GM23338 (cell line): ENCODE data around the gene MCEE. TPM values are rescaled to one million over a fixed set of nuclear protein-coding genes. Genes with fewer than 3 reads are reported as not detected.

Source experiments
- ATAC-seq: fragments of 200-7000 bp; cut with Tn5 transposase; 3 replicates; pipeline ENCODE4 v1.9.1; 2020
- DNase-seq: peaks from one replicate; pipeline ENCODE4 v3.0.0-alpha.2; 2015; ENCODE audit warnings: low spot score
- H2AFZ ChIP-seq: fragments of 200-600 bp; sonication (generic); 2 replicates; pipeline ENCODE4 v1.8.0; 2016; ENCODE audit warnings: antibody characterized with exemption, mild to moderate bottlenecking, moderate library complexity
- H3F3A ChIP-seq: fragments of 200-600 bp; sonication (generic); replicated peaks from 2 replicates; pipeline ENCODE4 v1.8.0; 2017; ENCODE audit warnings: antibody characterized with exemption, mixed run types, low read depth
- H3K27ac ChIP-seq: fragments of 200-600 bp; sonication (generic); 2 replicates; pipeline ENCODE4 v1.6.1; 2016; ENCODE audit warnings: low read depth
- H3K27me3 ChIP-seq: fragments of 200-600 bp; sonication (generic); 2 replicates; pipeline ENCODE4 v1.8.0; 2016; ENCODE audit warnings: mild to moderate bottlenecking, mixed run types, moderate library complexity; ENCODE audit not compliant: insufficient read depth
- H3K36me3 ChIP-seq: fragments of 200-600 bp; sonication (generic); 2 replicates; pipeline ENCODE4 v1.8.0; 2016; ENCODE audit warnings: mild to moderate bottlenecking; ENCODE audit not compliant: insufficient read depth
- H3K4me1 ChIP-seq: fragments of 200-600 bp; sonication (generic); 2 replicates; pipeline ENCODE4 v1.8.0; 2016; ENCODE audit warnings: mild to moderate bottlenecking, moderate library complexity; ENCODE audit not compliant: insufficient read depth
- H3K4me2 ChIP-seq: fragments of 200-600 bp; sonication (generic); 2 replicates; pipeline ENCODE4 v1.7.1; 2017; ENCODE audit warnings: mixed run types
- H3K4me3 ChIP-seq: fragments of 200-600 bp; sonication (generic); 2 replicates; pipeline ENCODE4 v1.6.1; 2016; ENCODE audit warnings: mixed run types
- H3K79me2 ChIP-seq: fragments of 200-600 bp; sonication (generic); replicated peaks from 2 replicates; pipeline ENCODE4 v1.8.0; 2017; ENCODE audit warnings: mild to moderate bottlenecking; ENCODE audit not compliant: insufficient read depth
- H3K9me2 ChIP-seq: fragments of 200-600 bp; sonication (generic); 2 replicates; pipeline ENCODE4 v1.8.0; 2017; ENCODE audit not compliant: insufficient read depth
- H4K20me1 ChIP-seq: fragments of 200-600 bp; sonication (generic); replicated peaks from 2 replicates; pipeline ENCODE4 v1.8.0; 2017; ENCODE audit warnings: mild to moderate bottlenecking; ENCODE audit not compliant: insufficient read depth
- H3K27ac Mint-ChIP-seq: 2 replicates; pipeline ENCODE4 v1.8.0; 2020; ENCODE audit warnings: inconsistent platforms, mild to moderate bottlenecking, moderate library complexity, mixed read lengths
- H3K27me3 Mint-ChIP-seq: 3 replicates; pipeline ENCODE4 v1.8.0; 2022; ENCODE audit warnings: low read depth, mild to moderate bottlenecking, moderate library complexity, mixed read lengths, inconsistent platforms; ENCODE audit not compliant: insufficient read depth, poor library complexity
- H3K36me3 Mint-ChIP-seq: 3 replicates; pipeline ENCODE4 v1.8.0; 2021; ENCODE audit warnings: low read depth, mild to moderate bottlenecking, inconsistent platforms, moderate library complexity, mixed read lengths
- H3K4me1 Mint-ChIP-seq: 3 replicates; pipeline ENCODE4 v1.8.0; 2020; ENCODE audit warnings: mild to moderate bottlenecking, inconsistent platforms, mixed read lengths
- H3K4me3 Mint-ChIP-seq: 3 replicates; pipeline ENCODE4 v1.8.0; 2021; ENCODE audit warnings: moderate library complexity, mild to moderate bottlenecking, inconsistent platforms, mixed read lengths
- H3K9me3 Mint-ChIP-seq: 3 replicates; pipeline ENCODE4 v1.8.0; 2020; ENCODE audit warnings: moderate library complexity, mild to moderate bottlenecking, inconsistent platforms, mixed read lengths
- CREB1 ChIP-seq: fragments of 250-450 bp; sonication (Bioruptor Pico); IDR thresholded peaks from 2 replicates; pipeline ENCODE4 v1.5.0; 2020; ENCODE audit warnings: low read depth, mild to moderate bottlenecking, moderate library complexity
- EZH2 ChIP-seq: fragments of 200-600 bp; sonication (generic); IDR thresholded peaks from one replicate; pipeline ENCODE4 v1.8.0; 2017; ENCODE audit warnings: antibody characterized with exemption, mild to moderate bottlenecking, low read depth; ENCODE audit not compliant: unreplicated experiment
- EZH2phosphoT487 ChIP-seq: fragments of 200-600 bp; sonication (generic); IDR thresholded peaks from one replicate; pipeline ENCODE4 v1.8.1; 2018; ENCODE audit warnings: antibody characterized with exemption; ENCODE audit not compliant: unreplicated experiment
- JUNB ChIP-seq: IDR thresholded peaks from one replicate; pipeline ENCODE4 v1.6.1; 2016; ENCODE audit warnings: antibody characterized with exemption; ENCODE audit not compliant: unreplicated experiment
- NANOG ChIP-seq: IDR thresholded peaks from 2 replicates; pipeline ENCODE4 v1.6.1; 2016; ENCODE audit warnings: antibody characterized with exemption, borderline replicate concordance
- POLR2AphosphoS5 ChIP-seq: IDR thresholded peaks from 2 replicates; pipeline ENCODE4 v1.6.1; 2016; ENCODE audit warnings: antibody characterized with exemption, low read depth
- STAT1 ChIP-seq: IDR thresholded peaks from one replicate; pipeline ENCODE4 v1.6.1; 2016; ENCODE audit warnings: antibody characterized with exemption; ENCODE audit not compliant: unreplicated experiment
- ZNF114 ChIP-seq: fragments of 250-450 bp; sonication (Bioruptor Pico); IDR thresholded peaks from 2 replicates; pipeline ENCODE4 v1.5.0; 2020; ENCODE audit warnings: mild to moderate bottlenecking, moderate library complexity
- ZNF331 ChIP-seq: fragments of 250-450 bp; sonication (Bioruptor Pico); IDR thresholded peaks from 2 replicates; pipeline ENCODE4 v1.5.0; 2020; ENCODE audit warnings: low read depth, mild to moderate bottlenecking, moderate library complexity
- polyA plus RNA-seq: library from polyadenylated mRNA; unstranded; fragments of >200 nt; fragmentation: Nextera tagmentation; extraction: Ambion mirVana; gene quantifications from 2 replicates; pipeline ENCODE4 v1.2.1, GENCODE V29; 2016
- total RNA-seq: library from RNA; depleted of rRNA; stranded (reverse); fragments of >200 nt; shearing (Covaris generic); gene quantifications from 2 replicates; pipeline ENCODE4 v1.2.3, GENCODE V29; 2014
- TF ChIP-seq, protein P1 (sequence below), 2 experiments: fragments of 200-600 bp in 1 of 2; sonication (generic) in 1 of 2; conservative IDR thresholded peaks; 2 replicates each; pipeline versions ENCODE4 v1.5.1 to v1.6.1; 2016 to 2017; ENCODE audit warnings: antibody characterized with exemption in 2 of 2, low read depth in 2 of 2, mild to moderate bottlenecking in 2 of 2, moderate library complexity in 1 of 2
- TF ChIP-seq, protein P2 (sequence below): IDR thresholded peaks from 2 replicates; pipeline ENCODE4 v1.6.1; 2016; ENCODE audit warnings: antibody characterized with exemption
- TF ChIP-seq, protein P3 (sequence below): IDR thresholded peaks from one replicate; pipeline ENCODE4 v1.6.1; 2018; ENCODE audit warnings: antibody characterized with exemption; ENCODE audit not compliant: unreplicated experiment

The MCEE gene
- total and polyA plus RNA-seq, 2 experiments from 2014 or later: 8.4 to 26.2 TPM

DNA sequence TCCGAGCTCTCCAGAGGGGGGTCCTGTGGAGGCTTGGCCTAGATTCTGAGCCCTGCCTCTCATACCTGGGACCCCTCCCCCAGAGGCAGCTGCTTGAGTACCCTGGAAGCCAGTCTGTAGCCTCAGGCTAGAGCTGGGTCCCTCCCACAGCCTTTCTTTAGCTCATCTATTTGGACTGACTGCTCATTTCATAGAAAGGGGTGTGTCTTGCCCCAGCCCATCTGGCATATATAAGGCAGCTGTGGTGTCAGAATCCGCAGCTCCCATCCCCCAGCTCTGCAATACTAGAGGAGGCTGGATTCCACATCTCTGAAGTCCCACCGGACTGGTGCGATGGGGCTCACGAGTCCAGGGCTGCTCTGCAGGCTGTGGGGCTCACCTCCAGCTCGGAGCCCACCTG lies 26.5 kb upstream of the MCEE start:
- no peaks in the 10 kb centered on the region for H3F3A ChIP-seq
- no peaks in the 10 kb centered on the region for H3K36me3 ChIP-seq
- H3K79me2 ChIP-seq: no peaks in the 10 kb centered on the region
- H3K4me2 ChIP-seq: peak overlapping the region; percentile 55; the same call in 1 of the 2 replicates
- no peak overlapping the region for H3K4me3 ChIP-seq
- Mint-ChIP-seq H3K36me3 (no peaks in the 10 kb centered on the region), H3K27me3 (peaks cover 14% of the 10 kb centered on the region), H3K4me1 (peaks cover 12% of the 10 kb centered on the region), H3K4me3 (no peak overlapping the region), H3K9me3 (no peaks in the 10 kb centered on the region), H3K27ac (no peak overlapping the region)
- no peaks in the 10 kb centered on the region for H3K27me3 ChIP-seq
- ATAC-seq (peak; percentile 28), DNase-seq (peak; percentile 26)
- H4K20me1 ChIP-seq: no peaks in the 10 kb centered on the region
- H2AFZ ChIP-seq: no peak overlapping the region
- TF ChIP-seq ZNF331 (no peak), CREB1 (CRISPR knock-in tag) (no peak)
- TF ChIP-seq, protein P1, sequence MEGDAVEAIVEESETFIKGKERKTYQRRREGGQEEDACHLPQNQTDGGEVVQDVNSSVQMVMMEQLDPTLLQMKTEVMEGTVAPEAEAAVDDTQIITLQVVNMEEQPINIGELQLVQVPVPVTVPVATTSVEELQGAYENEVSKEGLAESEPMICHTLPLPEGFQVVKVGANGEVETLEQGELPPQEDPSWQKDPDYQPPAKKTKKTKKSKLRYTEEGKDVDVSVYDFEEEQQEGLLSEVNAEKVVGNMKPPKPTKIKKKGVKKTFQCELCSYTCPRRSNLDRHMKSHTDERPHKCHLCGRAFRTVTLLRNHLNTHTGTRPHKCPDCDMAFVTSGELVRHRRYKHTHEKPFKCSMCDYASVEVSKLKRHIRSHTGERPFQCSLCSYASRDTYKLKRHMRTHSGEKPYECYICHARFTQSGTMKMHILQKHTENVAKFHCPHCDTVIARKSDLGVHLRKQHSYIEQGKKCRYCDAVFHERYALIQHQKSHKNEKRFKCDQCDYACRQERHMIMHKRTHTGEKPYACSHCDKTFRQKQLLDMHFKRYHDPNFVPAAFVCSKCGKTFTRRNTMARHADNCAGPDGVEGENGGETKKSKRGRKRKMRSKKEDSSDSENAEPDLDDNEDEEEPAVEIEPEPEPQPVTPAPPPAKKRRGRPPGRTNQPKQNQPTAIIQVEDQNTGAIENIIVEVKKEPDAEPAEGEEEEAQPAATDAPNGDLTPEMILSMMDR (conservative IDR thresholded peaks at IDR 0.05; ENCODE audit: low read depth in 2 of 2): no peak
- no peak overlapping the region for H3K27ac ChIP-seq
- 0 out of 2 replicates have a peak, but pooled peaks cover 2% of the 10 kb centered on the region for H3K9me2 ChIP-seq
- H3K4me1 ChIP-seq: peaks cover 6% of the 10 kb centered on the region

DNA sequence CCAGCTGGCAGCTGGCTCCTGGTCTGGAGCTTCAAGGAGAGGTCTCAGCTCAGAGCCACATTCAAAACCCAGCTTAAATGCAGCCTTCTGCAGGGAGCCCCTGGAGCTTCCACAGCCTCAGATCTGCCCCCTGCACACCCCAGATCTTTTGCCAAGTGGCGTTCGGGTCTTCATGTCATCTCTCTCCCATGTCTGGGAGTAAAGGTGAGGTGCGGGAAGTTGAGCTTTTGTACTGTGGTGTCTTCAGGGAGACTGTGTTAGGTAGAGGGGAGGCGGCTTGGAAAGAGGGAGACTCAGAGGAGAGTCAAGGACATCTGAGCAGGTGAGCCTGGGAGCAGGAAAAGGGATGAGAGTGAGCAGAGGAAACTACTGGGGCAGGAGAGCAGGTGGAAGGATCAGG lies 25.8 kb upstream of the MCEE start:
- Histone ChIP-seq H3K36me3 (no peaks in the 10 kb centered on the region), H3K27ac (no peak overlapping the region), H4K20me1 (no peaks in the 10 kb centered on the region), H3K4me2 (no peak overlapping the region), H3K4me3 (no peak overlapping the region), H3K79me2 (no peaks in the 10 kb centered on the region), H3K27me3 (no peaks in the 10 kb centered on the region), H3K9me2 (0 out of 2 replicates have a peak, but pooled peaks cover 2% of the 10 kb centered on the region), H3F3A (no peaks in the 10 kb centered on the region), H2AFZ (no peak overlapping the region; the same call in 1 of the 2 replicates), H3K4me1 (peaks cover 6% of the 10 kb centered on the region)
- no peak overlapping the region for H3K4me3 Mint-ChIP-seq
- ATAC-seq (no peak), DNase-seq (no peak)
- no peaks in the 10 kb centered on the region for H3K9me3 Mint-ChIP-seq
- 0 out of 3 replicates have a peak, but pooled peaks cover under 1% of the 10 kb centered on the region for H3K36me3 Mint-ChIP-seq
- H3K27me3 Mint-ChIP-seq: peaks cover 14% of the 10 kb centered on the region
- TF ChIP-seq JUNB (no peak), EZH2phosphoT487 (no peak), NANOG (no peak), CREB1 (CRISPR knock-in tag) (no peak), EZH2 (no peak), ZNF331 (no peak), POLR2AphosphoS5 (no peak), ZNF114 (CRISPR knock-in tag) (no peak), STAT1 (no peak)
- TF ChIP-seq, protein P1 (conservative IDR thresholded peaks at IDR 0.05; ENCODE audit: low read depth in 2 of 2): no peak
- TF ChIP-seq, protein P2, sequence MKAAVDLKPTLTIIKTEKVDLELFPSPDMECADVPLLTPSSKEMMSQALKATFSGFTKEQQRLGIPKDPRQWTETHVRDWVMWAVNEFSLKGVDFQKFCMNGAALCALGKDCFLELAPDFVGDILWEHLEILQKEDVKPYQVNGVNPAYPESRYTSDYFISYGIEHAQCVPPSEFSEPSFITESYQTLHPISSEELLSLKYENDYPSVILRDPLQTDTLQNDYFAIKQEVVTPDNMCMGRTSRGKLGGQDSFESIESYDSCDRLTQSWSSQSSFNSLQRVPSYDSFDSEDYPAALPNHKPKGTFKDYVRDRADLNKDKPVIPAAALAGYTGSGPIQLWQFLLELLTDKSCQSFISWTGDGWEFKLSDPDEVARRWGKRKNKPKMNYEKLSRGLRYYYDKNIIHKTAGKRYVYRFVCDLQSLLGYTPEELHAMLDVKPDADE: no peak
- TF ChIP-seq, protein P3, sequence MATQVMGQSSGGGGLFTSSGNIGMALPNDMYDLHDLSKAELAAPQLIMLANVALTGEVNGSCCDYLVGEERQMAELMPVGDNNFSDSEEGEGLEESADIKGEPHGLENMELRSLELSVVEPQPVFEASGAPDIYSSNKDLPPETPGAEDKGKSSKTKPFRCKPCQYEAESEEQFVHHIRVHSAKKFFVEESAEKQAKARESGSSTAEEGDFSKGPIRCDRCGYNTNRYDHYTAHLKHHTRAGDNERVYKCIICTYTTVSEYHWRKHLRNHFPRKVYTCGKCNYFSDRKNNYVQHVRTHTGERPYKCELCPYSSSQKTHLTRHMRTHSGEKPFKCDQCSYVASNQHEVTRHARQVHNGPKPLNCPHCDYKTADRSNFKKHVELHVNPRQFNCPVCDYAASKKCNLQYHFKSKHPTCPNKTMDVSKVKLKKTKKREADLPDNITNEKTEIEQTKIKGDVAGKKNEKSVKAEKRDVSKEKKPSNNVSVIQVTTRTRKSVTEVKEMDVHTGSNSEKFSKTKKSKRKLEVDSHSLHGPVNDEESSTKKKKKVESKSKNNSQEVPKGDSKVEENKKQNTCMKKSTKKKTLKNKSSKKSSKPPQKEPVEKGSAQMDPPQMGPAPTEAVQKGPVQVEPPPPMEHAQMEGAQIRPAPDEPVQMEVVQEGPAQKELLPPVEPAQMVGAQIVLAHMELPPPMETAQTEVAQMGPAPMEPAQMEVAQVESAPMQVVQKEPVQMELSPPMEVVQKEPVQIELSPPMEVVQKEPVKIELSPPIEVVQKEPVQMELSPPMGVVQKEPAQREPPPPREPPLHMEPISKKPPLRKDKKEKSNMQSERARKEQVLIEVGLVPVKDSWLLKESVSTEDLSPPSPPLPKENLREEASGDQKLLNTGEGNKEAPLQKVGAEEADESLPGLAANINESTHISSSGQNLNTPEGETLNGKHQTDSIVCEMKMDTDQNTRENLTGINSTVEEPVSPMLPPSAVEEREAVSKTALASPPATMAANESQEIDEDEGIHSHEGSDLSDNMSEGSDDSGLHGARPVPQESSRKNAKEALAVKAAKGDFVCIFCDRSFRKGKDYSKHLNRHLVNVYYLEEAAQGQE: no peak
- H3K4me1 Mint-ChIP-seq: peaks cover 12% of the 10 kb centered on the region
- no peak overlapping the region for H3K27ac Mint-ChIP-seq
